HS-27A (cell line): ENCODE results near the gene CFAP46.
"Not testable (repeated sequence)": the region's sequence is repeated elsewhere in the genome, so short reads cannot be mapped to it uniquely, and the experiment has no call there.

Experiments
- DNase-seq: peaks from one replicate; pipeline ENCODE4 v3.0.0-alpha.2; 2012; ENCODE audit warnings: low read depth, missing footprints

The CFAP46 gene

DNA sequence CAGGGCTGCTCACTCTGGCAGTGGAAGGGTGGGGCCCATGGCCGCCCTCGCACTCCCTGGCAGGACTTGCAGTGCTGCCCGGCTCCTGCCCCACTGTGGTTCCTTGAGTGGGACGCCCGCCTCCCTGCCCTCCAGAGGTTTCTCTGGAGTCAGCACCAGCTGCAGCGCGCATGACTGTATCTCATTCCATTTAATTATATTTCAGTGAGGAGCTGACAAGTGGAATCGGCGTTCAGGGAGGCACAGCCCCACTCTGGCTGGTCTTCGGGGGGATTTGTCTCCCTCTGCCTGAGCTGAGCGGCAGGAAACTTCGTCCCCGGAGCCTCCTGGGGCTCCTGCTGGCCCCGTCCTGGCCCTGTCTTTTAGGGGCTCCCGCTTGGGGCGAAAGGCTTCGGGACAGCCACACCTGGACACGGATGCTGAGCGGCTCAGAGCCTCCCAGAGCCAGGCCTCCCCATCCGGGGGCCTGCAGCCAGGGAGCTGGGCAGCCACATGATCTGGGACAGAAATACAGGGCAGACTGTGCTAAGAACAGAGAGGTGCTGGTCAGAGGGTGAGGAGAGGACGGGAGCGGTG lies 81.2 kb downstream of the CFAP46 start:
- no peak for DNase-seq

DNA sequence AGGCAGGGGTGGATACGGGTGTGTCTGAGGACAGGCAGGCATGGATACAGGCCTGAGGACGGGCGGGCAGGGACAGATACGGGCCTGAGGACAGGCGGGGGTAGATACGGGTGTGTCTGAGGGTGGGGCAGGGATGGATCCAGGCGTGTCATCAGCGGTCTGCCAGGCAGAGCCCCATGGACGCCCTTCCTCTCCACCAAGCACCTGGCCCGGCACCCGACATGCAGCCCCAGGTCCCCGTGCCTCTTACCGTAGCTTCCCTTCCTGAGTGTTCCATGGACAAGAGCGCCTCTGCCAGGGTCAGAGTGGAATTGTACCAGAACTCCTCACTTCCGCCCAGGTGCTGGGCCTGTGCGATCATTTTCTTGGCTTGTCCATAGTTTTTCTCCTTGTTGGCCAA lies 81.8 kb downstream of the CFAP46 start:
- DNase-seq: no peak

DNA sequence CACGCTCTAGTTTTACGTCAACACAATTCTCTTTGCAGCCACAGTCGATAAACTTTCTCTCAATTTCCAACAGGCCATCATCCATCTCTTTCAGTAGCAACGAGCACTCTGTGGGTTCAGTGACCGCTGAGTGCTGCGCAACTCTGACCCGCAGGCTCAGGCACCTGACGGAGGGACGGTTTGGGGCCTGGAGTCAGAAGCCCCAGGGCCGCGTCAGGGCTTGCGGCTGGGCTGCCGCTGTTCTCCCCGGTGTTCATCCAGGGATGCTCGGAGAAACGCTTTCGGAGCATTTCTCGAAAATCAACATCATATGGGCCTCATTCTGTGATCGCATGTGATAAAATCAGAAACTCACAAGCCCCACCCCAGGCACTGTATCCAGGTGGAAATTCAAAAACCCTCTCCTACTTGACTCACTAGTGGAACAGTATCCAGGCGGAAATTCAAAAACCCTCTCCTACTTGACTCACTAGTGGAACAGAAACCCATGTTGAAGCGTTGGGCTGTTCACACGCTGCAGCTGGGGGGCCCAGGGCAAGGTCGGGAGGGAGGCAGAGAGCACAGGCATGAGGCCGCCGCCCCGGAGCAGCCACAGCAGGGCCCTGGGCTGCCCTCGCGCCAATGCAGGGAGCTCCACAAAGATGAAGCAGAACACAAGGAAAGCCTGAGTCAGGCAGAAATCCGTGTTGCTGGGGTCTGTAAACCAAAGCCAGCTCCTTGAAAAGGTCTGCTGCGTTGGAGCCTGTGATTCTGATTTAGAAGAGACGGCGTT lies 83.1 kb downstream of the CFAP46 start:
- DNase-seq: no peak

GRCh38 chr10:132858121-132859081 lies 84.0 kb downstream of the CFAP46 start:
- DNase-seq: no peak

DNA sequence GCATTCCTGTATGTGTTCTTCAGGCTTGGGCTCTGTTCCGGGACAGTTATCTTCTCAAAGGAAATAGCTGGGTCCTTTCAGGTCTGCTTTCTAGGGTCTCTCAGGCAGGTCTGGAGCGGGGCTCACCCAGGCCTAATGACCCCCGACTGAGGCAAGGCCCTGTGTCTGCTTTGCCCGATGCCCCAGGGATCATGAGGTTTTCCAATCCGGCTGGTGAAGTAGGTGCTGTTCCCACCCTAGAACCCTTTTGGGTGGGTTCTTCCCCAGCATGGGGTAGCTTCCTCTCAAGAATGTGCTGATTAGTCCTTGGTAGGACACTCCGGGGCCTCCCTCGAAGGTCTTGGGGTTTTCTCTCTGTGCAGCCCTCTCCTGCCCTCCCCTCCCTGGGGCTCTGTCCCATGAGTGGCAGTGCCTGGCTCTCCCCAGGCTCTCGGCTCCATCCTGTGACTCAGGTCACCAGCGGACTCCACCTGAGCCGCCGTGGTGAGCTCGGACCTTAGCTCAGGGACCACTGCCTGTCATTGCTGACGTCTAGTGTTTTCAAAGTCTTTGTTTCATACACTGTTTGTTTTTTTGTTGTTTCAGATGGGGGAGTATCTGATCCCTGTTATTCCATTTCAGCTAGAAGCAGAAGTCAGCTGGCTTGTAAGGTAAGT lies 85.4 kb downstream of the CFAP46 start:
- DNase-seq: no peak

GRCh38 chr10:132855889-132856288 lies 86.5 kb downstream of the CFAP46 start:
- no peak for DNase-seq

GRCh38 chr10:132851451-132851850 lies 90.9 kb downstream of the CFAP46 start:
- DNase-seq: no peak

DNA sequence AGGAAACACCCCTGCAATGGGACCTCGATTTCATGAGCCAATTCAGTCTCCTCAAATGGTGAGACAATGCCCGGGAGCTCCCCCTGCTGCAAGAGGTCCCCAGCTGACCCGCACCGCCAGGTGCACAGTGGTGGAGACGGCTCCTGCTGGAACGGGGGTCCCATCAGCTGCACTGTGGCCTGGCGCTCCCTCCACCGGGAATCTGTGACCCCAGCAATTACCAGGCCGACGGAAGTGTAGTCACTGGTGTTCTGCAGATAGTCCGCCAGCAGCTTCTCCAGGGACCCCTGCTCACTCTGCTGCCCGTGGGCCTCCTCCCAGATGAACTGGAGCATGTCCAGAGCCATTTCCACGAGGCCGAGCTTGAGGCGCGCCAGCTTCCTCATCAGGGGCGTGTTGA lies 91.5 kb downstream of the CFAP46 start:
- no peak for DNase-seq

- no peak for DNase-seq
Observed at GRCh38 chr10:132850246-132850645, 92.1 kb downstream of the CFAP46 start.

- no peak for DNase-seq
Observed at GRCh38 chr10:132849546-132850031, 92.8 kb downstream of the CFAP46 start.

GRCh38 chr10:132848951-132849545 lies 93.3 kb downstream of the CFAP46 start:
- DNase-seq: no peak

- DNase-seq: no peak
Observed at GRCh38 chr10:132848291-132848701, 94.1 kb downstream of the CFAP46 start.

GRCh38 chr10:132847856-132848255 lies 94.5 kb downstream of the CFAP46 start:
- no peak for DNase-seq

DNA sequence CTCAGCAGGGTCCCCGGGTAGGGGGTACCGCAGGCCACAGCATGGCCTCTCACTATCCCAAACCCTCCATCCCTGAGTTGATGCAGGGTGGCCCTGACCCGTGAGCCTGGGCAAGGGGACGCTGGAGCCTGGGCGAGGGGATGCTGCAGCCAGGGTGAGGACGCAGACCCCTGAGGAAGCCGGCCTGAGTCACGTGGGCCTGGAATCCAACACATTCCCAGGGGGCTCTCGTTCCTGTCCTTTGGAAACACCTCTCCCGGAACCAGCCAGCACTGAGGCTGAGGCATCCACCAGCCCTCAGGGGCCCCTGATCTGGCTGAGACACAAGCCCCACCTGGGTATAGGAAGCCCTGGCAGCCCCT lies 95.0 kb downstream of the CFAP46 start:
- DNase-seq: no peak

DNA sequence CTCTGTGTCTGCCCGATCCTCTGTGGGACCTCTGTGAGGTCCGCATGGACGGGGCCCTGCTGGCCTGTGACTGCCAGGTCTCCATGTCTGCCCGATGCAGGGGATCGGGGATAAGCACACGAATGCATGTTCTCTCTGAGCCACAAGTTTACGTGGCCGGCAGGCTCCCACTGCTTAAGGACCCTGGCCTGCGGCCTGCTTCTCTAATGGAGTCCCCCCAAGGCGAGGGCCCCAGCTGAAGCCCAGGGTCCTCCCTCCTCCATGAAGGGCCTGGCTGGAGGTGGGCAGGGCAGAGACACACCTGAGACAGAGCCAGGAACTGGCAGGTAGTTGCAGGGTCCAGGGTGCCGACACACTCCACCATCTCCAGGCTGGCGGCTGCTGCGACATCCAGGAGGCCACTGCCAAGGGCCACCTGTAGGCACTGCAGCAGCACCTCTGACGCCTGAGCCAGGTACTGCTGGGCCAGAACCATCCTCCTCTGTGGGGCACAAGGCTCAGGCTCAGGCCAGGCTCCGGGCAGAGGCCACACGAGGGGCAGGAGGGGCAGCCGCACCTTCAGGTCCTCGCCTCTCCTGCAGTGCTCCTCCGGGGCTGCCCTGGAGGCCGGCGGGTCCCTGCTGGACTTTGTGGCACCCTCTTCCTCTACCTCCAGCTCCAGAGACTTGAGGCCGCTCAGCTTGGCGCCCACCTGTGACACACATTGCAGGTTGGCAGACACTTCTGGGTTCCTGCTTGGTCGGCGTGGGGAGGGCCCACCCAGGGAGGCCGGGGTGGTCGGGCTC lies 95.5 kb downstream of the CFAP46 start:
- no peak for DNase-seq

DNA sequence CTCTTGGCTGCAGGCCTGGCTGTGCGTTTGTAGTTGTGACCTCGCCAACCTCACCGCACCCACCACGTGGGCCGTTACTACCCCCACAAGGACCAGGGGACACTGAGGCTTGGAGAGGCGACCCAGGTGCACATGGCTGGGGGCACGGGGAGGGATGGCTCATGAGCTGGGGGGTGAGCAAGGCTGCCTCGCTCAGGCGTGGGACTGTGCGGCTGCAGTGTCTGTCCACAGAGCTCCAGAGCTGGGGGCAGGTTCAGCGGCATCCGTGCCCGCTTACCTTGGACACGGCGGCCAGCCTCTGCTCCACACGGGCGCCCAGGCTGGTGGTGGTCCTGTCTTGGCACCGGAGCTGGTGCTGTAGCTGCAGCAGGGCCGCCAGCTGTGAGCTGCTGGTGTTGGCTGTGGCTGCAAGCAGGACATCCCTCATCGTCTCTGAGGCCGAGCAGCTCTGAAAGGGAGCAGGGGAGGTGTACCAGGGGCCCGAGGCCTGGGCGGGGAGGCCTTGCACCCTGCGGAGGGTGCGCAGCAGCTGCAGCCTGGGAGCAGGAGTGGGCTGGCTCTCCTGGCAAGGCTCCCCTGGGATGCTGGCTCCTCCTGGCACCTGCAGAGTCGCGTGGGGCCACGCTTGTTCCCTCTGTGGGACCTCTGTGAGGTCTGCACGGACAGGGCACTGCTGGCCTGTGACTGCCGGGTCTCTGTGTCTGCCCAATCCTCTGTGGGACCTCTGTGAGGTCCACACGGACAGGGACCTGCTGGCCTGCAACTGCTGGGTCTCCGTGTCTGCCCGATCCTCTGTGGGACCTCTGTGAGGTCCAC lies 96.4 kb downstream of the CFAP46 start:
- no peak for DNase-seq

GRCh38 chr10:132845041-132845551 lies 97.3 kb downstream of the CFAP46 start:
- no peak for DNase-seq

DNA sequence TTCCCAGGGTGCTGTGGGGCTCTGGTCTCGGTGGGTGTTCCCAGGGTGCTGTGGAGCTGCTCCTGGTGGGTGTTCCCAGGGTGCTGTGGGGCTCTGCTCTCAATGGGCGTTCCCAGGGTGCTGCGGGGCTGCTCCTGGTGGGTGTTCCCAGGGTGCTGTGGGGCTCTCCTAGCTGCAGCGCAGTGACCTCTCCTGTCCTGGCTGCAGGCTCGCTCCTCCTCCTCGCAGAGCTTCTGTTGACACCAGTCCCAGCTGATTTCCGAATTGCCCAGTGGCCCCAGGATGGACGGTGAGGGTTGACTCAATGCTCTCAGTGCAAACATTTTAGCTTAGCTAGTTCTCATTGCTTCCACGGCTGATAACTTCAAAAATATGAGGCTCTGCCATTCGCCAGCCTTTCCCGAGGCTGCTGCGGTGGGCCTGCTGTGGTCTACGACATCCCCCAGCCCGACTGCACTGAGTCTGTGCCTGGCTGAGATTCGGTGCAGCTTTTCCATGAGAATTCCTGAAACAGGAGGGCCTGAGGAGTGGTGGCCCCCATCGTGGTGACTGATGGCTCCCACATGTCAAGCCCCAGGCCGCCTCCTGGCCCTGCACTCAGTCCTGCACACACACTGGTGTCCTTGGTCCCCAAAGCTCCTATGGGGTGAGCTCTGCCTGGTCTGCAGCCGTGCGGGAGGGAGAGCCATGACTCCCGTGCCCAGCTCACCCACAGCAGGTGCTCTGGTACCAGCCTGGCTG lies 98.1 kb downstream of the CFAP46 start:
- no peak for DNase-seq

DNA sequence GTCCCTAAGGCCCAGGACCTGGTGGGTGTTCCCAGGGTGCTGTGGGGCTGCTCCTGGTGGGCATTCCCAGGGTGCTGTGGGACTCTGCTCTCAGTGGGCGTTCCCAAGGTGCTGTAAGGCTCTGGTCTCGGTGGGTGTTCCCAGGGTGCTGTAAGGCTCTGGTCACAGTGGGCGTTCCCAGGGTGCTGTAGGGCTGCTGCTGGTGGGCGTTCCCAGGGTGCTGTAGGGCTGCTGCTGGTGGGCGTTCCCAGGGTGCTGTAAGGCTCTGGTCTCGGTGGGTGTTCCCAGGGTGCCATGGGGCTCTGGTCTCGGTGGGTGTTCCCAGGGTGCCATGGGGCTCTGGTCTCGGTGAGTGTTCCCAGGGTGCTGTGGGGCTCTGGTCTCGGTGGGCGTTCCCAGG lies 99.1 kb downstream of the CFAP46 start:
- DNase-seq: not testable (repeated sequence)
